CD14-positive monocyte (primary cell): ENCODE data around the gene MBD5. TPM values are rescaled to one million over a fixed set of nuclear protein-coding genes. Genes with fewer than 3 reads are reported as not detected.

Source experiments
- DNase-seq, 3 donors: peaks; one replicate each; pipeline ENCODE4 v3.0.0-alpha.2; 2011 to 2022
- H2AFZ ChIP-seq: 2 replicates; pipeline ENCODE4 v1.6.0; 2012; ENCODE audit warnings: mild to moderate bottlenecking, low read depth, low read length, inconsistent platforms; ENCODE audit not compliant: insufficient read depth, poor library complexity, severe bottlenecking
- H3K27ac ChIP-seq, 2 donors: 1 replicate in 1 of 2; 2 replicates in 1 of 2; pipeline ENCODE4 v1.5.1; 2012 to 2013; ENCODE audit warnings: low read length in 2 of 2, control low read depth in 1 of 2, inconsistent platforms in 1 of 2, low read depth in 1 of 2, mild to moderate bottlenecking in 1 of 2
- H3K27me3 ChIP-seq, 2 donors: one replicate each; pipeline versions ENCODE4 v1.6.0 to v1.6.1; 2011 to 2013; ENCODE audit warnings: low read length in 2 of 2; ENCODE audit not compliant: control insufficient read depth in 2 of 2, insufficient read depth in 2 of 2
- H3K36me3 ChIP-seq, 2 donors: replicated peaks in 1 of 2; 1 replicate in 1 of 2; 2 replicates in 1 of 2; pipeline versions ENCODE4 v1.5.1 to v1.6.1; 2012 to 2013; ENCODE audit warnings: low read length in 2 of 2, control low read depth in 1 of 2, inconsistent platforms in 1 of 2, mild to moderate bottlenecking in 1 of 2; ENCODE audit not compliant: insufficient read depth in 2 of 2, control insufficient read depth in 1 of 2
- H3K4me1 ChIP-seq, 2 donors: 1 replicate in 1 of 2; 2 replicates in 1 of 2; pipeline versions ENCODE4 v1.5.1 to v1.6.1; 2012 to 2013; ENCODE audit warnings: low read length in 2 of 2, control low read depth in 1 of 2, inconsistent platforms in 1 of 2, mild to moderate bottlenecking in 1 of 2, moderate library complexity in 1 of 2; ENCODE audit not compliant: insufficient read depth in 2 of 2, control insufficient read depth in 1 of 2
- H3K4me2 ChIP-seq: replicated peaks from 2 replicates; pipeline ENCODE3; 2012; ENCODE audit warnings: low read length, moderate library complexity, mild to moderate bottlenecking; ENCODE audit not compliant: poor library complexity, severe bottlenecking; ENCODE audit errors: extremely low read depth
- H3K4me3 ChIP-seq, 3 experiments: fragments of 200-600 bp in 1 of 3; sonication (generic) in 1 of 3; replicated peaks in 1 of 3; 1 replicate in 2 of 3; 2 replicates in 1 of 3; pipeline ENCODE4 v1.5.1; 2011 to 2013; ENCODE audit warnings: low read length in 3 of 3, mild to moderate bottlenecking in 3 of 3, control low read depth in 2 of 3, low read depth in 2 of 3, inconsistent platforms in 1 of 3, moderate library complexity in 1 of 3
- H3K79me2 ChIP-seq: 2 replicates; pipeline ENCODE4 v1.6.0; 2012; ENCODE audit warnings: mild to moderate bottlenecking, control low read depth, inconsistent platforms, low read length, moderate library complexity; ENCODE audit not compliant: insufficient read depth
- H3K9ac ChIP-seq: 2 replicates; pipeline ENCODE4 v1.6.0; 2017; ENCODE audit warnings: low read length, mild to moderate bottlenecking; ENCODE audit not compliant: insufficient read depth, poor library complexity, severe bottlenecking
- H3K9me3 ChIP-seq, 2 donors: replicated peaks in 1 of 2; 1 replicate in 1 of 2; 2 replicates in 1 of 2; pipeline versions ENCODE4 v1.5.1 to v1.6.1; 2012 to 2013; ENCODE audit warnings: low read length in 2 of 2, control low read depth in 1 of 2; ENCODE audit not compliant: control insufficient read depth in 1 of 2, insufficient read depth in 1 of 2
- H4K20me1 ChIP-seq: 2 replicates; pipeline ENCODE4 v1.6.0; 2012; ENCODE audit warnings: mild to moderate bottlenecking, low read length, control low read depth, moderate library complexity; ENCODE audit not compliant: insufficient read depth
- H3K27ac Mint-ChIP-seq, 7 donors: one replicate each; pipeline ENCODE4 v1.8.0; 2020; ENCODE audit warnings: mild to moderate bottlenecking in 7 of 7, mixed read lengths in 7 of 7, moderate library complexity in 6 of 7, inconsistent platforms in 2 of 7
- H3K27me3 Mint-ChIP-seq, 3 donors: one replicate each; pipeline ENCODE4 v1.8.0; 2021 to 2022; ENCODE audit warnings: low read depth in 3 of 3, mild to moderate bottlenecking in 3 of 3, mixed read lengths in 3 of 3, moderate library complexity in 3 of 3, inconsistent platforms in 1 of 3
- H3K36me3 Mint-ChIP-seq, 2 donors: one replicate each; pipeline ENCODE4 v1.8.0; 2020; ENCODE audit warnings: mixed read lengths in 2 of 2, inconsistent platforms in 1 of 2, mild to moderate bottlenecking in 1 of 2
- H3K4me1 Mint-ChIP-seq: one replicate; pipeline ENCODE4 v1.8.0; 2020; ENCODE audit warnings: mild to moderate bottlenecking, mixed read lengths
- H3K4me3 Mint-ChIP-seq, 2 donors: one replicate each; pipeline ENCODE4 v1.8.0; 2020; ENCODE audit warnings: mild to moderate bottlenecking in 2 of 2, mixed read lengths in 2 of 2, moderate library complexity in 1 of 2
- H3K9me3 Mint-ChIP-seq, 7 donors: one replicate each; pipeline ENCODE4 v1.8.0; 2020 to 2022; ENCODE audit warnings: mixed read lengths in 7 of 7, mild to moderate bottlenecking in 6 of 7, moderate library complexity in 6 of 7, inconsistent platforms in 2 of 7
- CTCF ChIP-seq: fragments of 200-600 bp; IDR thresholded peaks from one replicate; pipeline ENCODE4 v1.8.0; 2022; ENCODE audit warnings: antibody characterized with exemption, mild to moderate bottlenecking
- WGBS: methylation state at CpG from one replicate; pipeline ENCODE4 v1.1.5; 2013; ENCODE audit warnings: missing lambda C conversion rate; ENCODE audit not compliant: insufficient coverage; 5-methylcytosine and 5-hydroxymethylcytosine counted together
- intact Hi-C, 2 donors: fragments of 100-400 bp; cut with micrococcal nuclease; formaldehyde crosslinking; loops; one replicate each; pipeline versions ENCODE4 v1.15.0 to v1.15.1; 2023
- polyA plus RNA-seq, 3 donors: library from polyadenylated mRNA; depleted of rRNA in 1 of 3; unstranded in 2 of 3; stranded (reverse) in 1 of 3; fragments of 300-500 nt in 2 of 3; fragments of >200 nt in 1 of 3; fragmentation: Illumina TruSeq in 2 of 3; gene quantifications; 1 replicate in 2 of 3; 2 replicates in 1 of 3; pipeline ENCODE4 v1.2.3, GENCODE V29; 2012 to 2021

MBD5 gene
- polyA plus RNA-seq, 3 donors, result 2.3 to 5.7 (median 3.5) TPM

GRCh38 chr2:148458171-148458570, 437.3 kb downstream of the MBD5 start:
- no peak for TF ChIP-seq CTCF
- Histone ChIP-seq H3K79me2 (no peaks in the 10 kb centered on the region), H3K36me3 (no peaks in the 10 kb centered on the region), H2AFZ (no peak overlapping the region), H4K20me1 (no peaks in the 10 kb centered on the region), H3K4me2 (no peak overlapping the region), H3K4me1 (no peaks in the 10 kb centered on the region), H3K27ac (no peak overlapping the region), H3K27me3 (no peaks in the 10 kb centered on the region), H3K9me3 (no peaks in the 10 kb centered on the region), H3K4me3 (no peak overlapping the region), H3K9ac (no peak overlapping the region)
- H3K27me3 Mint-ChIP-seq, result no peaks in the 10 kb centered on the region
- intact Hi-C loops, result no loop called here
- WGBS, result no CpG with 5 or more reads among the region's 2 CpGs
- no peaks in the 10 kb centered on the region for H3K36me3 Mint-ChIP-seq
- H3K27ac Mint-ChIP-seq, result no peak overlapping the region
- no peak overlapping the region for H3K4me3 Mint-ChIP-seq
- peaks cover 0 to 2% (median 0%) of the 10 kb centered on the region in 7 donors for H3K9me3 Mint-ChIP-seq
- no peaks in the 10 kb centered on the region for H3K4me1 Mint-ChIP-seq
- DNase-seq, result no peak

GRCh38 chr2:148459377-148459778, 438.5 kb downstream of the MBD5 start:
- H3K27me3 Mint-ChIP-seq, result no peaks in the 10 kb centered on the region

More at GRCh38 chr2:148459377-148459778, 438.5 kb downstream of the MBD5 start:
- H3K27me3 ChIP-seq, result no peaks in the 10 kb centered on the region
- peaks cover 0 to 6% of the 10 kb centered on the region in 2 donors for H3K36me3 ChIP-seq
- no peak overlapping the region for H3K4me2 ChIP-seq
- no peaks in the 10 kb centered on the region for H4K20me1 ChIP-seq
- intact Hi-C loops, result no loop called here
- H3K4me1 ChIP-seq, result no peaks in the 10 kb centered on the region
- H3K27ac ChIP-seq, result no peak overlapping the region
- DNase-seq, result no peak
- Mint-ChIP-seq H3K27ac (no peak overlapping the region), H3K36me3 (peaks cover 0 to 2% of the 10 kb centered on the region in 2 donors), H3K4me3 (no peak overlapping the region), H3K9me3 (peaks cover 0 to 2% (median 0%) of the 10 kb centered on the region in 7 donors), H3K4me1 (no peaks in the 10 kb centered on the region)
- H3K4me3 ChIP-seq, result no peak overlapping the region
- TF ChIP-seq CTCF, result no peak
- H3K79me2 ChIP-seq, result no peaks in the 10 kb centered on the region
- no peaks in the 10 kb centered on the region for H3K9me3 ChIP-seq
- no peak overlapping the region for H2AFZ ChIP-seq
- no peak overlapping the region for H3K9ac ChIP-seq
